ENCODE results near the gene ACOX1. TPM values are rescaled to one million over a fixed set of nuclear protein-coding genes. Genes with fewer than 3 reads are reported as not detected.

Gene ACOX1
- total and polyA plus RNA-seq, 2 experiments from 2014 or later, result 21.3 to 43.0 TPM

DNA sequence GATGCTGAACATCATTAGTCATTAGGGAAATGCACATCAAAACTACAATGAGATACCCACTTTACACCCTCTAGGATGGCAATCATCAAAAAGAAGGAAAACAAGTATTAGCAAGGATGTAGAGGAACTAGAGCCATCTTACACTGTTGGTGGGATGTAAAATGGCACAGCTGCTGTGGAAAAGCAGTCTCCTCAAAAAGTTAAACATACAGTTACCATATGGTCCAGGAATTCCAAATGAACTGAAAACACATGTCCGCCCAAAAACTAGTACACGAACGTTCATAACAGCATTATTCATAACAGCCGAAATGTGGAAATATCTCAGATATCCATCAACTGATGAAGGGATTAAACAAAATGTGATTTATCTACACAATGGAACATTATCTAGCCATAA is 45.2 kb downstream of the ACOX1 start:
- TF ChIP-seq CTCF (IDR thresholded peaks at IDR 0.05; ENCODE audit: low read depth, low read length), result no peak
- Histone ChIP-seq H3K27me3 (no peaks in the 10 kb centered on the region), H3K4me1 (ENCODE audit: low read depth) (no peaks in the 10 kb centered on the region), H3K27ac (no peak overlapping the region), H3K36me3 (no peaks in the 10 kb centered on the region), H3K9me3 (ENCODE audit: low read depth) (no peaks in the 10 kb centered on the region), H3K4me3 (no peak overlapping the region)
- DNase-seq (ENCODE audit: low read depth in 1 of 2, low spot score in 1 of 2), result no peak

DNA sequence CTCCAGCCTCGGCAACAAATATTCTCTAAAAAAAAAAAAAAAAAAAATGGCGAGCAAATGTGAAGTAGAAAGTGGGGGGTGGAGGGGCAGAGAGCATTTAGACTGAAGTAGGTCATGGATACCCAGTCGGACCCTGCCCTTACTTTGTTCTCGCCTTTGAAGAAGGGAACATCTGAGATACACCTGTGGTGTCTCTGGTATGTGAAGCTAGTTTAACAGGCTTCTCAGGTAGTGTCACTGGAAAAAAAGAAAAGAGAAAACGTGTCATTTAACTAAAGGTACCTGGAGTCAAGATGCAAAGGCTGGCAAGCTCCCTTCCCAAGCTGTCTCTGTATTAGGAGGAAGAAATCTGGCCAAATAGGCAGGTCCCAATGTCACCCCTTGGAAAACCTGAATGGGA is 46.1 kb downstream of the ACOX1 start:
- no peak for DNase-seq (ENCODE audit: low read depth in 1 of 2, low spot score in 1 of 2)
- no peaks in the 10 kb centered on the region for H3K36me3 ChIP-seq

GRCh38 chr17:75931062-75931461 is 47.9 kb downstream of the ACOX1 start:
- Histone ChIP-seq H3K9me3 (ENCODE audit: low read depth) (no peaks in the 10 kb centered on the region), H3K36me3 (no peaks in the 10 kb centered on the region), H3K27me3 (no peaks in the 10 kb centered on the region), H3K4me1 (ENCODE audit: low read depth) (no peaks in the 10 kb centered on the region), H3K4me3 (no peak overlapping the region), H3K27ac (no peak overlapping the region)
- no peak for DNase-seq (ENCODE audit: low read depth in 1 of 2, low spot score in 1 of 2)
- no peak for TF ChIP-seq CTCF (IDR thresholded peaks at IDR 0.05; ENCODE audit: low read depth, low read length)

More for the DNA sequence above, 46.1 kb downstream of the ACOX1 start:
- Histone ChIP-seq H3K4me3 (no peak overlapping the region), H3K4me1 (ENCODE audit: low read depth) (no peaks in the 10 kb centered on the region), H3K9me3 (ENCODE audit: low read depth) (no peaks in the 10 kb centered on the region), H3K27me3 (no peaks in the 10 kb centered on the region), H3K27ac (no peak overlapping the region)
- no peak for TF ChIP-seq CTCF (IDR thresholded peaks at IDR 0.05; ENCODE audit: low read depth, low read length)

DNA sequence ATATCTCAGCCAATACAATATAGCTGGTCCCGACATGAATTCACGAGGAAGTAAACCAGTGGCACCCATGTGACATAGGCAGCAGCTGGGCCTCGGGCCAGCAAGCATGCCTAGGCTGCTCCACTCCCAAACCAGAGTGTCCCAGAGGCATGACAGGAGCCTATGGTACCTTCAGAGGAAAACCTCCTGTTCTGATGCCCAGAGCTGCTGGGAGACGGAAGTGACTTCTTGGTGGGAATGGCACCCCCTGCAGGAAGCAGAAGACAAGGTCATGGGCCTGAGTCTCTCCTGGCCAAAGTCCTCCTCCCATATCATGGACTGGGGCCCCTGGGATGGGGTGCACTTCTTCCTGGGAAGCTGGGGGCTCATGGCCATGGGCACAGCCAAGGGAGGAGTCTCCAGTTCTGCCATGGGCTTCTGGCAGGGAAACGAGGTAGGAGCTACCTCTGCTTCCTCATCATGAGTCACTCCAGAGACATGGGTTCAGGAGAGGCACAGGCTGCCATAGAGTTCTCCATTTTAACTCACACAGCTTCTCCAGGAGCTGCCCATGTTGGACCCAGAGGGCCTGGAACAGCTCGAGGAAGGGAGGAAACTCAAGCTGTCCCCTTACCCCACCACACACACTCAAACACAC is 51.6 kb downstream of the ACOX1 start:
- Histone ChIP-seq H3K27ac (no peak overlapping the region), H3K9me3 (ENCODE audit: low read depth) (no peaks in the 10 kb centered on the region), H3K36me3 (no peaks in the 10 kb centered on the region), H3K4me3 (no peak overlapping the region), H3K4me1 (ENCODE audit: low read depth) (peaks cover 9% of the 10 kb centered on the region), H3K27me3 (no peaks in the 10 kb centered on the region)
- TF ChIP-seq CTCF (IDR thresholded peaks at IDR 0.05; ENCODE audit: low read depth, low read length), result peak; percentile 16
- peak; percentile 25 to 57 for DNase-seq (ENCODE audit: low read depth in 1 of 2, low spot score in 1 of 2)

GRCh38 chr17:75926456-75926855 is 52.5 kb downstream of the ACOX1 start:
- Histone ChIP-seq H3K36me3 (no peaks in the 10 kb centered on the region), H3K27ac (no peak overlapping the region), H3K4me1 (ENCODE audit: low read depth) (peaks cover 12% of the 10 kb centered on the region), H3K4me3 (no peak overlapping the region), H3K27me3 (no peaks in the 10 kb centered on the region), H3K9me3 (ENCODE audit: low read depth) (no peaks in the 10 kb centered on the region)
- DNase-seq (ENCODE audit: low read depth in 1 of 2, low spot score in 1 of 2), result no peak
- TF ChIP-seq CTCF (IDR thresholded peaks at IDR 0.05; ENCODE audit: low read depth, low read length), result no peak

Measured in cardiac muscle cell (in vitro differentiated cells and primary cell).